GM12878 (cell line): ENCODE measurements around the gene CEACAM6. TPM values are rescaled to one million over a fixed set of nuclear protein-coding genes. Genes with fewer than 3 reads are reported as not detected.

Experiments used
- ATAC-seq: fragments of 200-7000 bp; cut with Tn5 transposase; 3 replicates; pipeline ENCODE4 v1.9.1; 2020; ENCODE audit warnings: mild to moderate bottlenecking, moderate library complexity
- BruUV-seq: library from RNA; stranded (reverse); fragments of 400-500 nt; replicated peaks from 2 replicates; lab custom pipeline; 2021; lab: Mats Ljungman, UMichigan
- CTCF ChIA-PET: fragments of 300-600 bp; sonication (Branson Sonifier 250); formaldehyde crosslinking; extraction: SDS; loops from one replicate; lab custom pipeline; 2021; ENCODE audit warnings: inconsistent platforms; lab: Yijun Ruan, JAX
- POLR2A ChIA-PET: fragments of 350-600 bp; formaldehyde crosslinking; extraction: SDS; loops from one replicate; lab custom pipeline; 2021; ENCODE audit warnings: inconsistent platforms; lab: Charles Lee
- RAD21 ChIA-PET: fragments of 300-600 bp; sonication (Branson Sonifier 250); formaldehyde crosslinking; loops from one replicate; lab custom pipeline; 2023; ENCODE audit warnings: antibody characterized with exemption; ENCODE audit not compliant: unreplicated experiment; lab: Charles Lee
- SMC1A ChIA-PET: fragments of 300-600 bp; sonication (Branson Sonifier 250); formaldehyde crosslinking; loops from one replicate; lab custom pipeline; 2023; ENCODE audit not compliant: unreplicated experiment, uncharacterized antibody; lab: Charles Lee
- DNase-seq: peaks from one replicate; pipeline ENCODE4 v3.0.0-alpha.2; 2011; ENCODE audit warnings: low read depth, low spot score
- FAIRE-seq: peaks from 3 replicates; lab custom pipeline; 2011; peaks lifted over from hg19 to GRCh38; lab: Jason Lieb, UNC
- H2AFZ ChIP-seq: 2 replicates; pipeline ENCODE4 v1.6.0; 2011; ENCODE audit warnings: low read depth, low read length, control low read depth; ENCODE audit not compliant: control insufficient read depth
- H3K27ac ChIP-seq: 2 replicates; pipeline ENCODE4 v1.5.1; 2011; ENCODE audit warnings: control low read depth; ENCODE audit not compliant: control insufficient read depth, insufficient read depth
- H3K27me3 ChIP-seq, 2 experiments: replicated peaks in 1 of 2; 2 replicates each; pipeline versions ENCODE4 v1.6.0 to v1.6.1; 2011; ENCODE audit warnings: low read length in 1 of 2; ENCODE audit not compliant: control insufficient read depth in 2 of 2, insufficient read depth in 2 of 2
- H3K36me3 ChIP-seq, 2 experiments: 2 replicates each; pipeline ENCODE4 v1.5.1; 2011; ENCODE audit warnings: low read length in 1 of 2; ENCODE audit not compliant: control insufficient read depth in 2 of 2, insufficient read depth in 2 of 2
- H3K4me1 ChIP-seq: 2 replicates; pipeline ENCODE4 v1.6.1; 2011; ENCODE audit warnings: mild to moderate bottlenecking, low read length, moderate library complexity, mixed read lengths; ENCODE audit not compliant: control insufficient read depth, insufficient read depth
- H3K4me2 ChIP-seq: 2 replicates; pipeline ENCODE4 v1.6.0; 2011; ENCODE audit warnings: control low read depth; ENCODE audit not compliant: control insufficient read depth, insufficient read depth
- H3K4me3 ChIP-seq: fragments of 200-600 bp; sonication (generic); 2 replicates; pipeline ENCODE4 v1.5.1; 2016
- H3K79me2 ChIP-seq: 2 replicates; pipeline ENCODE4 v1.6.0; 2011; ENCODE audit warnings: low read length; ENCODE audit not compliant: control insufficient read depth, insufficient read depth
- H3K9ac ChIP-seq: 2 replicates; pipeline ENCODE4 v1.8.0; 2011; ENCODE audit warnings: low read length, control low read depth, mixed read lengths; ENCODE audit not compliant: control insufficient read depth, insufficient read depth
- H3K9me3 ChIP-seq: replicated peaks from 3 replicates; pipeline ENCODE4 v1.5.1; 2011; ENCODE audit warnings: mild to moderate bottlenecking, low read length; ENCODE audit not compliant: control insufficient read depth, insufficient read depth
- H4K20me1 ChIP-seq: 2 replicates; pipeline ENCODE4 v1.6.0; 2011; ENCODE audit not compliant: control insufficient read depth, insufficient read depth
- BMI1 ChIP-seq: fragments of 450-650 bp; IDR thresholded peaks from 2 replicates; pipeline ENCODE4 v1.6.1; 2016; ENCODE audit warnings: mild to moderate bottlenecking, moderate library complexity, borderline replicate concordance
- RB1 ChIP-seq: fragments of 450-650 bp; formaldehyde crosslinking; IDR thresholded peaks from 2 replicates; pipeline ENCODE4 v1.6.1; 2017; ENCODE audit warnings: mild to moderate bottlenecking, borderline replicate concordance
- SMC3 ChIP-seq: IDR thresholded peaks from 2 replicates; pipeline ENCODE4 v1.6.1; 2011; ENCODE audit warnings: low read length, improper control_type of control experiment, borderline replicate concordance
- SREBF1 ChIP-seq: IDR thresholded peaks from 2 replicates; pipeline ENCODE4 v1.6.1; 2012; ENCODE audit warnings: mild to moderate bottlenecking, low read length
- SUZ12 ChIP-seq: fragments of 200-600 bp; sonication (generic); IDR thresholded peaks from one replicate; pipeline ENCODE4 v1.6.1; 2018; ENCODE audit warnings: antibody characterized with exemption, mild to moderate bottlenecking; ENCODE audit not compliant: unreplicated experiment
- TBL1XR1 ChIP-seq: IDR thresholded peaks from 2 replicates; pipeline ENCODE4 v1.6.1; 2012; ENCODE audit warnings: low read depth, low read length, improper control_type of control experiment
- WGBS: methylation state at CpG from one replicate; pipeline ENCODE4 v1.1.6; 2016; ENCODE audit warnings: low lambda C conversion rate; ENCODE audit not compliant: insufficient replicate concordance, insufficient coverage; ENCODE audit errors: missing lambda C conversion rate; 5-methylcytosine and 5-hydroxymethylcytosine counted together
- in situ Hi-C: fragments of 300-500 bp; cut with MboI; formaldehyde crosslinking; loops from 9 replicates; pipeline ENCODE4 v1.14.3; 2018; ENCODE audit warnings: mixed read lengths
- intact Hi-C: fragments of 100-400 bp; cut with micrococcal nuclease; formaldehyde crosslinking; loops from one replicate; pipeline ENCODE4 v1.14.2; 2022; ENCODE audit not compliant: unreplicated experiment
- polyA plus RNA-seq, 11 experiments: library from polyadenylated mRNA; depleted of rRNA in 4 of 11; unstranded in 6 of 11; stranded (reverse) in 5 of 11; fragments of >200 nt; fragmentation: Nextera tagmentation in 4 of 11; fragmentation: Illumina TruSeq in 1 of 11; extraction: Ambion mirVana in 4 of 11; extraction: Trizol in 1 of 11; gene quantifications; 1 replicate in 1 of 11; 2 replicates in 10 of 11; pipeline versions ENCODE4 v1.2.1 to v1.2.3, GENCODE V29; 2011 to 2016; ENCODE audit warnings: inconsistent platforms in 2 of 11, missing spikeins in 2 of 11, low read depth in 1 of 11
- total RNA-seq, 4 experiments: library from RNA; depleted of rRNA in 3 of 4; stranded (reverse); fragments of >200 nt in 3 of 4; fragmentation: Illumina TruSeq in 1 of 4; extraction: Trizol in 1 of 4; gene quantifications; 2 replicates each; pipeline versions ENCODE4 v1.2.1 to v1.2.3, GENCODE V29; 2013 to 2021
- TF ChIP-seq, protein P1 (sequence below): IDR thresholded peaks from 2 replicates; pipeline ENCODE4 v1.6.1; 2012; ENCODE audit warnings: mild to moderate bottlenecking, low read depth, low read length

Gene CEACAM6
- total and polyA plus RNA-seq, 10 of the 15 experiments (the other 5 are each of a cell fraction or from before 2014, with no cell fraction given) = 0.26 TPM; not detected in 9

DNA sequence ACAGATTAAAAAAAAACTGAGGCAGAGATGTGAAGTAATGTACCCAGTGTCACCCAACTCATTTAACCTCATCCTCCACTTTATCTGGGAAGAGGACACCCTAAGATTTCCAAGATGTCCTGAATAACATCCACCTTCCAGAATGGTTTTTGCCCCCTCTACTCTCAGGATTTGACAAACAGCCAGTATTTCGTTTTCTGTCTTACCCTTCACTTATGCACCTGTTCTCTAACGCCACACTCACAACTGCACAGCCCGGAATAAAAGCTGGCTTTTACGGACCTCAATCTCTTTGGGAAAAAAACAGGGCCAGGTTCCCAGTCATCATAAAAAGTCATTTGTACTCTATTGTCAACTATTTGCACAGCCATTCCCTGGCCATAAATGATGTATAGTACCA lies 21.2 kb upstream of the CEACAM6 start:
- Histone ChIP-seq H3K9ac (no peak overlapping the region), H2AFZ (no peak overlapping the region), H3K4me3 (no peak overlapping the region), H3K4me1 (no peaks in the 10 kb centered on the region), H3K9me3 (no peaks in the 10 kb centered on the region), H4K20me1 (no peaks in the 10 kb centered on the region), H3K4me2 (no peak overlapping the region), H3K36me3 (no peaks in the 10 kb centered on the region), H3K79me2 (no peaks in the 10 kb centered on the region), H3K27ac (no peak overlapping the region), H3K27me3 (no peaks in the 10 kb centered on the region; a peak in 2 of 4 replicates)
- in situ Hi-C loops (no loop called here), intact Hi-C loops (no loop called here)
- 39% methylated on average over 4 of the region's 4 CpGs for WGBS
- FAIRE-seq (no peak), ATAC-seq (no peak), DNase-seq (no peak)
- CTCF ChIA-PET = interaction anchor here (1.1 kb wide), 1 partner anchor 20 kb away, joined by 3 read pairs; no protein-coding TSS in a partner anchor
- POLR2A ChIA-PET = no interaction called here
- RAD21 ChIA-PET = no interaction called here
- SMC1A ChIA-PET = no interaction called here
- TF ChIP-seq RB1 (no peak), BMI1 (no peak), TBL1XR1 (no peak), SUZ12 (no peak), SREBF1 (no peak), SMC3 (no peak)
- TF ChIP-seq, protein P1, sequence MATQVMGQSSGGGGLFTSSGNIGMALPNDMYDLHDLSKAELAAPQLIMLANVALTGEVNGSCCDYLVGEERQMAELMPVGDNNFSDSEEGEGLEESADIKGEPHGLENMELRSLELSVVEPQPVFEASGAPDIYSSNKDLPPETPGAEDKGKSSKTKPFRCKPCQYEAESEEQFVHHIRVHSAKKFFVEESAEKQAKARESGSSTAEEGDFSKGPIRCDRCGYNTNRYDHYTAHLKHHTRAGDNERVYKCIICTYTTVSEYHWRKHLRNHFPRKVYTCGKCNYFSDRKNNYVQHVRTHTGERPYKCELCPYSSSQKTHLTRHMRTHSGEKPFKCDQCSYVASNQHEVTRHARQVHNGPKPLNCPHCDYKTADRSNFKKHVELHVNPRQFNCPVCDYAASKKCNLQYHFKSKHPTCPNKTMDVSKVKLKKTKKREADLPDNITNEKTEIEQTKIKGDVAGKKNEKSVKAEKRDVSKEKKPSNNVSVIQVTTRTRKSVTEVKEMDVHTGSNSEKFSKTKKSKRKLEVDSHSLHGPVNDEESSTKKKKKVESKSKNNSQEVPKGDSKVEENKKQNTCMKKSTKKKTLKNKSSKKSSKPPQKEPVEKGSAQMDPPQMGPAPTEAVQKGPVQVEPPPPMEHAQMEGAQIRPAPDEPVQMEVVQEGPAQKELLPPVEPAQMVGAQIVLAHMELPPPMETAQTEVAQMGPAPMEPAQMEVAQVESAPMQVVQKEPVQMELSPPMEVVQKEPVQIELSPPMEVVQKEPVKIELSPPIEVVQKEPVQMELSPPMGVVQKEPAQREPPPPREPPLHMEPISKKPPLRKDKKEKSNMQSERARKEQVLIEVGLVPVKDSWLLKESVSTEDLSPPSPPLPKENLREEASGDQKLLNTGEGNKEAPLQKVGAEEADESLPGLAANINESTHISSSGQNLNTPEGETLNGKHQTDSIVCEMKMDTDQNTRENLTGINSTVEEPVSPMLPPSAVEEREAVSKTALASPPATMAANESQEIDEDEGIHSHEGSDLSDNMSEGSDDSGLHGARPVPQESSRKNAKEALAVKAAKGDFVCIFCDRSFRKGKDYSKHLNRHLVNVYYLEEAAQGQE = no peak
- no TSS peak for BruUV-seq
